ENCODE measurements around the gene FAM229B.
A peak's percentile ranks its signal among the peaks of the same experiment; 100 is the strongest.
"Not testable (repeated sequence)": the region's sequence is repeated elsewhere in the genome, so short reads cannot be mapped to it uniquely, and the experiment has no call there.

Gene FAM229B

GRCh38 chr6:112087136-112087911, at the start of gene FAM229B, which contains the start of gene TUBE1:
TSS of gene FAM229B (plus strand) at chr6:112087591. CDS start at chr6:112099284, 11,693 bp downstream.
TSS of gene TUBE1 (minus strand) at chr6:112087482. CDS start at chr6:112087434, 48 bp downstream.
- DNase-seq, result peak; percentile 95

GRCh38 chr6:112037783-112038216, 49.6 kb upstream of the FAM229B start:
- no peak for DNase-seq

GRCh38 chr6:112038268-112038667, 49.1 kb upstream of the FAM229B start:
- DNase-seq, result no peak

- no peak for DNase-seq
Measured at GRCh38 chr6:112038756-112039430, 48.5 kb upstream of the FAM229B start.

GRCh38 chr6:112039431-112039770, 48.0 kb upstream of the FAM229B start:
- DNase-seq, result no peak

GRCh38 chr6:112040956-112041355, 46.4 kb upstream of the FAM229B start:
- no peak for DNase-seq

GRCh38 chr6:112041535-112041934, 45.9 kb upstream of the FAM229B start:
- no peak for DNase-seq

GRCh38 chr6:112043032-112044007, 44.1 kb upstream of the FAM229B start:
- peak; percentile 95 for DNase-seq

- no peak for DNase-seq
Measured at GRCh38 chr6:112044196-112044595, 43.2 kb upstream of the FAM229B start.

- no peak for DNase-seq
Measured at GRCh38 chr6:112044856-112045255, 42.5 kb upstream of the FAM229B start.

GRCh38 chr6:112047523-112047922, 39.9 kb upstream of the FAM229B start:
- DNase-seq, result not testable (repeated sequence)

- no peak for DNase-seq
Measured at GRCh38 chr6:112049026-112049799, 38.2 kb upstream of the FAM229B start.

- DNase-seq, result no peak
Measured at GRCh38 chr6:112049996-112050395, 37.4 kb upstream of the FAM229B start.

- no peak for DNase-seq
Measured at GRCh38 chr6:112050429-112050828, 37.0 kb upstream of the FAM229B start.

- not testable (repeated sequence) for DNase-seq
Measured at GRCh38 chr6:112051251-112051740, 36.1 kb upstream of the FAM229B start.

- no peak for DNase-seq
Measured at GRCh38 chr6:112054001-112054400, 33.4 kb upstream of the FAM229B start, which contains the start of gene CCN6. TSS of gene CCN6 (plus strand) at chr6:112054104. CDS start at chr6:112054358, 254 bp downstream.

- no peak for DNase-seq
Measured at GRCh38 chr6:112054555-112055190, 32.7 kb upstream of the FAM229B start.

- no peak for DNase-seq
Measured at GRCh38 chr6:112058243-112059032, 29.0 kb upstream of the FAM229B start.

- no peak for DNase-seq
Measured at GRCh38 chr6:112061605-112062004, 25.8 kb upstream of the FAM229B start.

GRCh38 chr6:112062966-112063365, 24.4 kb upstream of the FAM229B start:
- no peak for DNase-seq

Data from activated CD4-positive, alpha-beta T cell treated with anti-CD3 and anti-CD28 coated beads, Interleukin-2, amount 50 U/mL, for 16 hours (primary cell).